ENCODE results near the gene MRPS18A. TPM values are rescaled to one million over a fixed set of nuclear protein-coding genes. Genes with fewer than 3 reads are reported as not detected.

Gene MRPS18A
- total and polyA plus RNA-seq, 2 experiments from 2014 or later = 46.1 to 71.1 TPM

GRCh38 chr6:43622541-43622940 is 65.0 kb downstream of the MRPS18A start:
- Histone ChIP-seq H3K4me1 (ENCODE audit: insufficient read depth) (peaks cover 7% of the 10 kb centered on the region), H3K9me2 (replicated peaks; ENCODE audit: insufficient read depth) (no peaks in the 10 kb centered on the region), H3K79me2 (peaks cover 12% of the 10 kb centered on the region), H3K4me3 (no peak overlapping the region), H2AFZ (no peak overlapping the region), H3K36me3 (replicated peaks; ENCODE audit: insufficient read depth, low read depth) (no peaks in the 10 kb centered on the region), H3K27ac (no peak overlapping the region), H4K20me1 (ENCODE audit: insufficient read depth, poor library complexity, severe bottlenecking) (no peaks in the 10 kb centered on the region), H3K27me3 (no peaks in the 10 kb centered on the region), H3K9me3 (ENCODE audit: low read depth) (no peaks in the 10 kb centered on the region), H3K4me2 (no peak overlapping the region)
- no peak for DNase-seq (ENCODE audit: low spot score)
- no peak for TF ChIP-seq EZH2phosphoT487 (IDR thresholded peaks at IDR 0.05; ENCODE audit: low read depth, severe bottlenecking, unreplicated experiment)
- TF ChIP-seq CTCF (IDR thresholded peaks at IDR 0.05; ENCODE audit: poor library complexity) = no peak
- no peak for TF ChIP-seq EZH2 (IDR thresholded peaks at IDR 0.05; ENCODE audit: borderline replicate concordance)
- WGBS (ENCODE audit: low lambda C conversion rate, missing lambda C conversion rate) = 95% methylated on average over 10 of the region's 10 CpGs

- H3K36me3 ChIP-seq (replicated peaks; ENCODE audit: insufficient read depth, low read depth) = no peaks in the 10 kb centered on the region
- H3K4me3 ChIP-seq = no peak overlapping the region
- H3K4me1 ChIP-seq (ENCODE audit: insufficient read depth) = peaks cover 2% of the 10 kb centered on the region
- no peaks in the 10 kb centered on the region for H3K27me3 ChIP-seq
- no peaks in the 10 kb centered on the region for H3K9me3 ChIP-seq (ENCODE audit: low read depth)
- TF ChIP-seq EZH2phosphoT487 (IDR thresholded peaks at IDR 0.05; ENCODE audit: low read depth, severe bottlenecking, unreplicated experiment) = no peak
- 97% methylated on average over 10 of the region's 10 CpGs for WGBS (ENCODE audit: low lambda C conversion rate, missing lambda C conversion rate)
- H3K27ac ChIP-seq = no peak overlapping the region
- no peaks in the 10 kb centered on the region for H4K20me1 ChIP-seq (ENCODE audit: insufficient read depth, poor library complexity, severe bottlenecking)
- DNase-seq (ENCODE audit: low spot score) = no peak
- peaks cover 10% of the 10 kb centered on the region for H3K79me2 ChIP-seq
- no peaks in the 10 kb centered on the region for H3K9me2 ChIP-seq (replicated peaks; ENCODE audit: insufficient read depth)
- H2AFZ ChIP-seq = no peak overlapping the region
- no peak overlapping the region for H3K4me2 ChIP-seq
These were observed 65.8 kb downstream of the MRPS18A start for GRCh38 chr6:43621836-43622180.

Other genes with a start within 250 kb of the MRPS18A start
- gene DLK2, start 232.2 kb downstream of the MRPS18A start, total RNA-seq = 0.33 and 0.60 TPM in 2 replicates
- gene DLK2, start 232.2 kb downstream of the MRPS18A start, polyA plus RNA-seq = 1.8 and 2.1 TPM in 2 replicates
- 14.6 and 16.4 TPM in 2 replicates for gene TJAP1, start 210.2 kb downstream of the MRPS18A start, total RNA-seq
- gene TJAP1, start 210.2 kb downstream of the MRPS18A start, polyA plus RNA-seq = 10.3 and 13.8 TPM in 2 replicates
- gene LRRC73, start 177.4 kb downstream of the MRPS18A start, total RNA-seq = 0.28 TPM in 1 of 2 replicates, not detected in the other
- 0.07 and 0.22 TPM in 2 replicates for gene LRRC73, start 177.4 kb downstream of the MRPS18A start, polyA plus RNA-seq
- gene YIPF3, start 170.9 kb downstream of the MRPS18A start, total RNA-seq = 179 and 198 TPM in 2 replicates
- 163 and 166 TPM in 2 replicates for gene YIPF3, start 170.9 kb downstream of the MRPS18A start, polyA plus RNA-seq
- gene POLR1C, start 170.7 kb downstream of the MRPS18A start, total RNA-seq = 26.1 and 37.7 TPM in 2 replicates
- 33.7 and 36.2 TPM in 2 replicates for gene POLR1C, start 170.7 kb downstream of the MRPS18A start, polyA plus RNA-seq
- gene XPO5, start 111.8 kb downstream of the MRPS18A start, total RNA-seq = 21.4 and 23.4 TPM in 2 replicates
- 12.0 and 16.2 TPM in 2 replicates for gene XPO5, start 111.8 kb downstream of the MRPS18A start, polyA plus RNA-seq
- gene POLH, start 111.6 kb downstream of the MRPS18A start, total RNA-seq = 7.4 and 8.9 TPM in 2 replicates
- gene POLH, start 111.6 kb downstream of the MRPS18A start, polyA plus RNA-seq = 5.0 and 5.1 TPM in 2 replicates
- 42.9 and 59.5 TPM in 2 replicates for gene GTPBP2, start 58.5 kb downstream of the MRPS18A start, total RNA-seq
- gene GTPBP2, start 58.5 kb downstream of the MRPS18A start, polyA plus RNA-seq = 21.9 and 28.7 TPM in 2 replicates
- 36.3 and 47.6 TPM in 2 replicates for gene MAD2L1BP, start 52.0 kb downstream of the MRPS18A start, total RNA-seq
- 32.1 and 43.8 TPM in 2 replicates for gene MAD2L1BP, start 52.0 kb downstream of the MRPS18A start, polyA plus RNA-seq
- 0.08 and 0.73 TPM in 2 replicates for gene RSPH9, start 42.8 kb downstream of the MRPS18A start, total RNA-seq
- gene RSPH9, start 42.8 kb downstream of the MRPS18A start, polyA plus RNA-seq = 1.8 and 2.8 TPM in 2 replicates
- 165 and 179 TPM in 2 replicates for gene VEGFA, start 82.4 kb upstream of the MRPS18A start, total RNA-seq
- 129 and 148 TPM in 2 replicates for gene VEGFA, start 82.4 kb upstream of the MRPS18A start, polyA plus RNA-seq